Subcutaneous abdominal adipose tissue (tissue), 5 donors: ENCODE measurements around the gene MYL6.

Experiments
- H3K27ac ChIP-seq: one replicate; pipeline ENCODE4 v1.7.0; 2013; ENCODE audit warnings: low read depth, mild to moderate bottlenecking, inconsistent platforms, low read length, moderate library complexity
- H3K27me3 ChIP-seq, 5 donors: one replicate each; pipeline ENCODE4 v1.7.0; 2013; ENCODE audit warnings: low read length in 5 of 5, inconsistent platforms in 1 of 5; ENCODE audit not compliant: control insufficient read depth in 5 of 5, insufficient read depth in 4 of 5
- H3K36me3 ChIP-seq, 5 donors: one replicate each; pipeline ENCODE4 v1.7.0; 2013; ENCODE audit warnings: low read length in 5 of 5; ENCODE audit not compliant: control insufficient read depth in 5 of 5, insufficient read depth in 5 of 5
- H3K4me1 ChIP-seq, 5 donors: one replicate each; pipeline ENCODE4 v1.7.0; 2013; ENCODE audit warnings: low read length in 5 of 5, mild to moderate bottlenecking in 3 of 5, moderate library complexity in 1 of 5; ENCODE audit not compliant: control insufficient read depth in 5 of 5, insufficient read depth in 5 of 5
- H3K4me3 ChIP-seq, 5 donors: one replicate each; pipeline ENCODE4 v1.7.0; 2013; ENCODE audit warnings: low read length in 5 of 5, low read depth in 1 of 5
- H3K9ac ChIP-seq, 5 donors: one replicate each; pipeline ENCODE4 v1.7.0; 2013; ENCODE audit warnings: low read length in 5 of 5, mild to moderate bottlenecking in 4 of 5, moderate library complexity in 3 of 5
- H3K9me3 ChIP-seq, 5 donors: one replicate each; pipeline ENCODE4 v1.7.0; 2013; ENCODE audit warnings: low read length in 5 of 5; ENCODE audit not compliant: control insufficient read depth in 5 of 5
- donor health status: healthy.
- donor health status: healthy.
- donor health status: healthy.
- donor health status: healthy.
- donor health status: healthy.

The MYL6 gene

DNA sequence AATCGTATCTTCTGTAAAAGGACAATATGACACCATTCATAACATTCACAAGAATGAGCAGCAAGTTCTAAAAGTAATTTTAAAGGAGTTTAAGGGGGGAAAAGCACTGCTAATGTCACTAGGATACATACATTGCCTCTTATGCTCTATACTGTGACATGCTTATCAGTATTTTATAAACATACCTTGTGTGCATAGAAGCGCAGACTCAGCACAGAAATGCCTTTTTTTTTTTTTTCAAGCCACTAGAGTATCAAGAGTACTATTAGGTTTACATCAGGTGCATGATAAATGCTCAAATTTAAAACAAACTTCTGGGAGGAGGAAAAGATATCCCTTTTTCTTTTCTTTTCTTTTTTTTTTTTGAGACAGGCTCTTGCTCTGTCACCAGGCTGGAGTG lies 44.7 kb downstream of the MYL6 start:
- Histone ChIP-seq H3K9ac (no peak overlapping the region), H3K4me1 (peaks cover 0 to 32% (median 27%) of the 10 kb centered on the region in 5 donors), H3K4me3 (no peak overlapping the region), H3K27ac (no peak overlapping the region), H3K9me3 (no peaks in the 10 kb centered on the region), H3K27me3 (no peaks in the 10 kb centered on the region), H3K36me3 (peaks cover 11 to 33% (median 27%) of the 10 kb centered on the region in 5 donors)

DNA sequence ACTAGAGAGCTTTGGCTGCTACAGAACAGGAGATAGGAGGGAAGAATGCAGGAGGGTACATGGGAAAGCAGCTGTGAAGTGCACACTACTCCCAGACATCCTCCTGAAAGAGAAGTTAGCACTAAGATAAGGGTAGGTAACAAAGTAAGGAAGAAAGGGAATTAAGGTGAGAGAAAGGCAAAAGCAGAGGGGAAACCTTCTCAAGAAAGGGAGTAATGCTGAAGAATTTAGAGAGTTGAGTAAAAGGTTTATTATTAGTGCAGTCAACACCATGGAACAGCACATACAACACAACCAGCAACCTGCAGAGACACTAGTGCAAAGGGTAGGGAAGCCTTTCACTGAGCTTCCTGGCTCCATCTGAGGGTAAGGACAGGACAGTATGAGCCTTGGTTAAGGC lies 46.1 kb downstream of the MYL6 start:
- peaks cover 12 to 42% (median 33%) of the 10 kb centered on the region in 5 donors for H3K36me3 ChIP-seq
- peak overlapping the region; percentile 25 for H3K27ac ChIP-seq
- peaks cover 0 to 27% (median 24%) of the 10 kb centered on the region in 5 donors for H3K4me1 ChIP-seq
- H3K9me3 ChIP-seq, result no peaks in the 10 kb centered on the region
- peak overlapping the region in 1 of 5 donors; percentile 6 for H3K9ac ChIP-seq
- no peaks in the 10 kb centered on the region for H3K27me3 ChIP-seq
- no peak overlapping the region for H3K4me3 ChIP-seq

DNA sequence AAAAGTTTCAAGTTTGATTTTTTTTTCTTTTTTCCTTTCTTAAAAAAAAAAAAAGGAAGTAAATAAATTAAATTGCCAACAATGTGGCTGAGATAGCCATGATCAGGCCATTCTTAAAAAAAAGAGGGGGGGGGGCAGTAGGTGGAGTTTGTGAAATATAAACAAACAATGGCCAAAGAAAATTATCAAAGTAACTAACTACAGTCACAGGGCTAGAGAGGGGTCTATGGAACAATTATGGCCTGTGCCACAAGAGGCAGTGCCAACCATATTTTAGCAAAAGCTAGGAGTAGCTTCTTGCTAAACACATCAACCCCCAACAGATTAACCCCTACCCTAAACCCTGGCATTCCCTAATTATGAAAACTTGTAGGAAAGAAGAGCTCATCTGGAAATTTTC lies 47.3 kb downstream of the MYL6 start:
- Histone ChIP-seq H3K27ac (peak overlapping the region; percentile 57), H3K9me3 (no peaks in the 10 kb centered on the region), H3K36me3 (peaks cover 14 to 52% (median 41%) of the 10 kb centered on the region in 5 donors)

DNA sequence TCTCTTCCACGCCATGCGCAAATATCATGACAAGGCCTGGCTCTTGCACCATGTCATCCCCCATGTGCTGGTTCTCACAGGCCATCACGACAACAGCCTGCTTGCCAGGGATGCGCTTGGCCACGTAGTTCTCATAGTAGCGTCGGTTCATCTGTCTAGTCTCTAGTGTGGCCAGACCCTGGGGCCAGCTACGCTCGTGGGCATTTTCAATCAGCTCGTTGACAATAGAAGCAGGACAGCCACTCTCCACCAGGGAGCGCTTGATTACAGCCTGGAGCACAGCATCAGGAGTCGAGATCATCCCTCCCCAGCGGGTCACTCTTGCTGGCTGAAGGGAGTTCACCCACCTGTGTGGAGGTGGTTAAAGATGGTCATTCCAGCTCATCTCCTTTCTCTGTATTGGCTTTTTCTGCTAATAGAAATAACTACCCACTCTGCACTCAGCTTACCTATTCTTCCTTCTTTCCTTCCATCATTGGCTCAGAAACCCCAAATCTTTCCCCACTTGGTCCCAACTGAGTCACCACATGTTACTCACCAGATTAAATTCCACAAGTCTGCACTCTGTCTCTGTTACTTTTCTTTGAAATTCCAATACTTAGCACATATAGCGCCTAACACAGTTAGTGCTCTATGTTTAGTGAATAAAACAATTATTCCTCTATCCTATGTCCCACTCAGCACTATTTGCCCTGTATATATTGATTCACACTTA lies 48.5 kb downstream of the MYL6 start:
- no peaks in the 10 kb centered on the region for H3K27me3 ChIP-seq
- H3K27ac ChIP-seq, result peak overlapping the region; percentile 49
- H3K36me3 ChIP-seq, result peaks cover 17 to 62% (median 49%) of the 10 kb centered on the region in 5 donors
- peak overlapping the region in 1 of 5 donors; percentile 17 for H3K9ac ChIP-seq
- H3K9me3 ChIP-seq, result no peaks in the 10 kb centered on the region
- peaks cover 0 to 27% (median 24%) of the 10 kb centered on the region in 5 donors for H3K4me1 ChIP-seq
- no peak overlapping the region for H3K4me3 ChIP-seq

More for the DNA sequence above, 47.3 kb downstream of the MYL6 start:
- Histone ChIP-seq H3K27me3 (no peaks in the 10 kb centered on the region), H3K9ac (peak overlapping the region in 3 of 5 donors; percentile 19 to 35 (median 26)), H3K4me3 (no peak overlapping the region), H3K4me1 (peaks cover 0 to 27% (median 24%) of the 10 kb centered on the region in 5 donors)

DNA sequence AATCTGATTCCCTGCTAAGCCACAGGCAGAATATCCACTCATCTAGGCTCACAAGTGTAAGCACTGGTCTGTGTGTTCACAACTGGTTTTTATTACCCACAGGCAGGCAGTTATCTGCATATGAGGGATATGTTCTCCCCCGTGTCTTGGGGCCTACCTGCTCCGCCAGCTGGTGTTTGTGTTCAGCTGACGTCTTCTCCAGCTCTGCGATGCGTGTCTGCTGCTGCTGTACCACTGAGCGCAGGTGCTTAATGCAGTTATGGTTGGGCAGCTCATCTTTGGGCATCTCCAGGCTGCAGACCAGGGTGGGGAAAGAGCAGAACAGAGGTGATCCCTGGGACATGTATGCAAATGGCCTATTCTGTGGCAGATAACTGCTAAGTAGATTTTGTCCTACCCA lies 49.8 kb downstream of the MYL6 start:
- Histone ChIP-seq H3K9ac (no peak overlapping the region), H3K4me3 (no peak overlapping the region), H3K27ac (no peak overlapping the region), H3K9me3 (no peaks in the 10 kb centered on the region), H3K4me1 (peaks cover 0 to 20% (median 17%) of the 10 kb centered on the region in 5 donors), H3K27me3 (no peaks in the 10 kb centered on the region), H3K36me3 (peaks cover 27 to 75% (median 61%) of the 10 kb centered on the region in 5 donors)
